Activated CD4-positive, alpha-beta T cell treated with anti-CD3 and anti-CD28 coated beads, Interleukin-2, Interleukin-6, amounts not matched to agents 100 ng/mL and 50 ng/mL, durations not matched to agents 16 hours and 8 hours (primary cell): ENCODE measurements around the gene PLA2G12A.

Source experiments
- DNase-seq: peaks from one replicate; pipeline ENCODE4 v3.0.0-alpha.2; 2020

PLA2G12A gene

DNA sequence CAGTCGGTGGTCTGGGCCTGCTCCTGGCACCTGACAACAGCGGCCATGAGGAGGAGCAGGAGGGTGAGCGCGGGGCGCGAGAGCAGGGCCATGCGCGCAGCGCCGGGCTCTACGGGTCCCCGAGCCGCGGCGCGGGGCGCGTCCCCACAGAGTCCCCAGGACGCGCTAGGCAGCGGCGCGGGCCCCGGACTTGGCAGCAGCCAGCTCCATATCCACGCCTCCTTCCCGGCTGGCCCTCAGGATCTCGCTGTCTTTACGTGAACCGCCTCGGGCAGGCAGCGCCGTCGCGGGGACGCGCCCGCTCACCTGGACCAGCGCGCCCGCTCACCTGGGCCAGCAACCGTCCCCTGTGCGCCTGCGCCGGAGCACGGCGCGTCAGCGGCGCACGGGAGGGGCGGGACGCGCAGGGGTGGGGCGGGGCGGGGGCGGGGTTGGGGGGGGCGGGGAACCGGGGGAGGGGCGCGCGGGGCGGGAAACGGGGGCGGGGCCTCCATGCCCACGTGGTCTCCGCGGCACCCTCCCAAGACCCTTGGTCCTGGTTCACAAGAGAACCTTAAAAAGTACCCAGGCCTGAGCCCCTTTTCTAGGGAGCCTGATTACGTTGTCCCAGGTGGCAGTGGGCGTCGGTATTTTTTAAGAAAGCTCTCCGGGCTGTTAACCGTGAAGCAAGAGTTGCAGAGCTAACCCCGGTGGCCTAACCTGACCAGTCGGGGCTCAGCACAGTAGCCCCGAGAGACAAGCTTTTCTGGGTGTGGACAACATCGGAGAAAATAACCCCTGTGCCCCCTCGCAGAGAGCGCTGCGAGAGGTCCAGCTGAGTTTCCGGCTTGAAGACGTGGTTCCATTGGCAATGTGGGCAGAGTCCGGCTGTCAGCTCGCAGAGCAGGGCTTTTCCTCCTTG is at the start of gene PLA2G12A:
Gene PLA2G12A, minus strand, starts transcription at position 353 of the 901 bp plus-strand sequence. Its CDS starts 261 bp downstream, at position 92.
- peak; percentile 77 for DNase-seq

GRCh38 chr4:109764789-109765402 is 35.0 kb upstream of the PLA2G12A start:
- no peak for DNase-seq

DNA sequence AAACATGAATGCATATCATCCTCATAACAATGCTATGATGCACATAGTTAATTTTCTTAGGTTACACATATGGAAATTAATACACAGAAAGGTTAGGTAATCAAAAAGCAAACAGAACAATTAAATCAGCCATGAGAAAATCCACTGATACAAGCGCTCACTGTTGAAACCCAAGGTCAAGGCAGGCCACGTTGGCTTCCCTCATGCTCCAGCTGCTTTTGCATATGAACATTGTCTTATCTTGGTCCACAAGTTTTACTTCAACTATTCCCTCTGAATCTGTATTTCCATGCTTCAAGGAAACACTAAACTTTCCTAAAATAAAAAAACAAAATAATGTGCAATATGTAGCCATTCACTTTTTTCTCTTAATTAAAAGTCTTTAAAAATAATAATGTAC is 34.5 kb upstream of the PLA2G12A start:
- DNase-seq, result no peak

- peak; percentile 36 for DNase-seq
Measured at GRCh38 chr4:109760682-109761081, 30.8 kb upstream of the PLA2G12A start.

- no peak for DNase-seq
Measured at GRCh38 chr4:109755656-109756055, 25.8 kb upstream of the PLA2G12A start.

GRCh38 chr4:109754093-109754857 is 24.4 kb upstream of the PLA2G12A start:
- DNase-seq, result no peak

GRCh38 chr4:109752525-109752924 is 22.7 kb upstream of the PLA2G12A start:
- no peak for DNase-seq

GRCh38 chr4:109751852-109752251 is 22.0 kb upstream of the PLA2G12A start:
- DNase-seq, result no peak

DNA sequence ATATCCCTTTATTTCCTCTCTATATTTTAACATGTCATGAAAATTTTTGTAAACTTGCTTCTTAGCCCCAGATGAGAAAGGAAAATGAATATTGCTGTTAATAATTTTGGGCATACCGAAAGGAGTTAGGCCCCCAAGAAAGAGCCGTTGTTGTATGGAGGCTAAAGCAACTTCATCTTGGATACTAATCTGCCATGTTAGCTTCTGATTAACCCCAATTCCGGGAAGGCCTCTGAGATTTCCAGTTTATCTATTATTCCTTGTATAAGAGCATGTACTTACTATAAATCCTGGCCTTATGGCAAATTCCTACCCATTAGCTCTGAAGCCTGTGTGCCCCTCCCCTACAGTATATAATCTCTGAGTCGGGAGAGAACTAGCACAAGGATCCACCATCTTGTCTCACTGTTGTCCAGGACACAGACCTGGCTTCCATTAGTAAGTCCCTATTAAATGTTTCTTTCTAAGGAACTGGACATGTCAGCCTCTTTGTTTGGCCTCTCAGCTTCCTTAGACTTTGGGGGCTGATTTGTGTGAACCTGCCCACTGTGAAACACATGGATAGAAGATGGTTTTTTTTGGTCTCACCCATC is 20.9 kb upstream of the PLA2G12A start:
- DNase-seq, result no peak

DNA sequence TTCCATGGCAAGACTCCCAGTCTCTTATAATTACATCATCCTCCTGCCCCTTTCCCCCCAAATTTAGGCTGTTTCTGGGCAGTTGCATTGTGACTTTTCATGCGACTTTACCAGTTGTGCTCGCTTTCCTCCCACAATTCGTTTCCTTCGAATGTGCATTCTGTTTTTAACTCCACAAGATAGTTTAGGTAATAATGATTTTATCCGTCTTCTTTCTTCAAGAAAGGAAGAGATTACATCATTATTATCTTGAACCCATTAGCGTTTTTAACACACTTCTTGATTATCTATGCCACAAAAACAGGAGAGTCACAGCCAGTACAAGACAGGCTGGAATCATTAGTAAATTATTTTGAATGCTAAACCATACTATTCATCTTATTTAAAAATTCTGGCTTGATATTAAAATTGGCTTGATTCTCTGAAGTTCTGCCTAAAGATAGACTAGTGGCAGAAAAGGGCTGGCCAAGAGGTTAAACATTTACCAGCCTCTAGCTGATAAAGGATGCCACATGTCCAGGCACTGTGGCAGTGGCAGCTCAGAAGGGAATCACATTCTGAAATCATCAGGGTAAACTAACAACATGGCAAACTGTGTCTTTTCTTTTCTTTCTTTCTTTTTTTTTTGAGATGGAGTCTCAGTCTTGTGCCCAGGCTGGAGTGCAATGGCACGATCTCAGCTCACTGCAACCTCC is 19.7 kb upstream of the PLA2G12A start:
- DNase-seq, result no peak

DNA sequence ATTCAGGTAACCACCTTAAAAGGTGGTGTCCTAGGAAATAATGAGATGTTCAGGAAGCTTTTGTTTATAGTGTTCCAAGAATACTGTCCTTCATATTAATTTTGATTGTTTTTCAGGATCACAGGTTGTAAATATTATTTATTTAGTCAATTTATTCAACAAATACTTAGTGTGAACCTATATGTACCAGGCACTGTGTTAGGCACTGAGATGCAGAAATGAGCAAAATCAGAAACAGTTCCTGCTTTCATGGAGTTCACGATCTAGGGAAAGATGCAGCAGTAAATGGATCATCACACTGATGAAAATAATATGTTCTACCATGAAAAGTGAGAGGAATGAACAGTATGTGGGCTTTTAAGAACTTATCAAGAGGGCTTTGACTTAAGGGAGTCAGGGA is 18.2 kb upstream of the PLA2G12A start:
- DNase-seq, result no peak

- DNase-seq, result no peak
Measured at GRCh38 chr4:109746728-109747127, 16.9 kb upstream of the PLA2G12A start.

DNA sequence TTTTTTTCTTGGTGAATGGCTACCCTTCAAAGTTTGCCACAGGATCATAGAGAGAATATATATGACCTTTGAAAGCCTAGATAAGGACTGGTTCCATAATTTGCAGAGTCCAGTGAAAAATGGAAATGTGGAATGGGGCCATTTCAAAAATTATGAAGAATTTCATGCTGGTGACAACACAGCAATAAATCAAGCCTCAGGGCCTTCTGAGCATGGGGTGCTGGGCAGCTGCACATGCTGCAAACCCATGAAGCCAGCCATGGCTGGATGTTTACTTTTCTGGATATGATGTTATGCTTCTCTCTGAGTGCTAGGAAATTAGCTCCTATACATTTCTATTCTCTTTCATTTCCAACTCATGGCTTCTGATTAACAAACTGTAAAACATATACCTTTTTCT is 16.0 kb upstream of the PLA2G12A start:
- no peak for DNase-seq

DNA sequence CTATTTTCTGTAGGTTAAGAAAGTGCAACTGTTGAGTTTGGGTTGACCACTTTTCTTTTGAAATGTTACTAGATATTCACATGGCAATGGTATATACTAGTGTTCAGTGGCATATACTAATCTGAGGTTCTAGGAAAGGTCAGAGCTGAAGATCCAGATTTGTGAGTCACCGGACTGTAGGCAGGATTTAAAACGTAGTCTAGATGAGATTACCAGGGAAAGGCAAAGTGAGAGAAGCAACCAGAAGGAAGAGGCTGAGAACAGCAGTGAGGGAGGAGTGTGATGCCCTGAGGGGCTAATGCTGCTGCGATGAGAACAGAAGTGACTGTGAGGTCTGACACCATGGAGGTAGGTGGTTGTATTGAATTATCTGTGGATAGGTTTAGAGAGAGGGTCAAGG is 9.7 kb upstream of the PLA2G12A start:
- no peak for DNase-seq

GRCh38 chr4:109738104-109738872 is 8.4 kb upstream of the PLA2G12A start:
- no peak for DNase-seq

DNA sequence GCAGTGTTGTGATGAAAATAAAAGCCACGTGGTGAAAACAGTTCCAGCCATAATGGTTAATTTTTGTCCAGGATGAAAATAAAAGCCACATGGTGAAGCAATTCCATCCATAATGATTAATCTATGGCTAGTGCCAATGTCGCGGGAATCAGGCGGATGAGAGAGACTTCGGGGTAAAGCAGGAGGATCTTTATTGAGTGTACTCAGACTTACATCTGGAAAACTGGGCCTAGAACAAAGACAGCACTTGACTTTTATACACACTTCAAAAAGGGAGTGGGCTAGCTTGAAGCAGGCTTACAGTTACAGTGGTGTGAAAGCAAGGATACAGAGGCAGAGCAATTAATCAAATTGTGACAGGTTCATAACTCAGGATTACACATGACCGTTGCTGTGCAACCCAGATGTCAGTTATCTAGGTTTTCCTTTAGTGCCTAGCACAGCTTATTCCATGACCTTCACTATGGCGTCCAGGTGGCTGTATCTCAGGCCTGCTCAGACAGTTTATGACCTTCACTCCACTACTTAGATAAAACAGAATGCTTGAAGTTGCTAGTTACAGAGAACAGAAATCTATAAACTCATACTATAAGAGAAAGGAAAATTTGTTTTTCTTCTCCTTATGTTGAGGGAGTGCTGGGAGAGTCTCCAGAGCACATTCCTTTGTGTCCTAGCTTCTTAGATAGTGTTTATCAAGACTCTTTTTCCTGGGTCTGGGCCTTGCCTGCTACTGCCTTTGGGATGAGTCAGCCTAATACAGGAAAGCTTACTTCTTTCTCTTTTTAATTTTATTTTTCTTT is 5.9 kb upstream of the PLA2G12A start:
- DNase-seq, result no peak

GRCh38 chr4:109733728-109734127 is 3.9 kb upstream of the PLA2G12A start:
- no peak for DNase-seq

- DNase-seq, result no peak
Measured at GRCh38 chr4:109730619-109731545, 1.0 kb upstream of the PLA2G12A start.

DNA sequence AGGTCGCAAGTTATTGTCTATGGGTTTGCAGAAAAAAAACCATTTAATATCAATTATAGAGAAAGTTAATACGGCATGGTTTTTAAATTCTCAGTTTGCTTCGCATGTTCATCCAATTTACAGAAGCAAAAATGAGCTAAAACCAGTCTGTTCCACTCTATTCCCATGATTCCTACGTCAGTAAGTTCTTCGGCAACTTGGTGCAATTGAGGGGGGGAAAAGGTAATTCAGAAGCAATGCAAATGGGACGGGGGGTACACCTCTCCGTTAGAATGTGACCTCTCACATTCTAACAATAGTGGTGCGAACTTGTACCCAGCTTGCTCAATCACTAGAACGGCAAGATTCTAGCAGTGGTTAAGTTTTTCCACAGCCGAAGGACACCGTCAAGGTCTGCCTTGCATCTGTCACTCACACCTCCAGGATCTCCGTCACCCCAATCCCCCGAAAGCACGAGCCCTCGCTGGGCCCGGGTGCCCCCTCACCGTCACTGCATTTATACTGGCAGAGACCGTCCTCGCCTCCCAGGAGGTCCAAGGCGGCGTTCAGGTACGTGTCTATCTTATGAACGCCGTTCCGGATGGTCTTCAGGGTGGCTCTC is 653 bp downstream of the PLA2G12A start:
- peak; percentile 13 for DNase-seq
